ENCODE data around the gene ARHGEF4.

ARHGEF4 gene

DNA sequence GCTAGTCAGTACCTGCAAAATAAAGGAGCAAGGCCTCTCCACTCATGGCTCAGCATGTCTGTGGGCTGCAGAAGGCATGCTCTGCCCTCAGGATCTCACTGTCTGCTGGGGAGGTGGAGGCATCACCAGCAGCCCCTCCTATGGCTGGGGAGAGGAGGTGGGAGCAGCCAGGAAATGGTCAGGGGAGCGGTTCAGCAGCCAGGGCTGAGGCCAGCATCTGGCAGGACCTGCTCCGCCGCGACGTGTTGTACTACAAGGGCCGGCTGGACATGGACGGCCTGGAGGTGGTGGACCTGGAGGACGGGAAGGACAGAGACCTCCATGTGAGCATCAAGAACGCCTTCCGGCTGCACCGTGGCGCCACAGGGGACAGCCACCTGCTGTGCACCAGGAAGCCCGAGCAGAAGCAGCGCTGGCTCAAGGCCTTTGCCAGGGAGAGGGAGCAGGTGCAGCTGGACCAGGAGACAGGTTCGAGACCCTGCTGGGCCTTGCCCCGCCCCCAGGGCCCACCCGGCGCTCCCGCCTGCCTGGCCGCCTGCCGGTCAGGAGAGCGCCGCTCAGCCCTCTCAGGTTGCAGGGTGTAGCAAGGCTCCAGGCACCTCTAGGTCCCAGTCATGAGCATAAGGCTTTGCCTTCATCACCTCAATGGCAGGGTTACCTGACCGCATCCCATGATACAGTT, 207.5 kb downstream of the ARHGEF4 start:
- TF ChIP-seq, protein P1, sequence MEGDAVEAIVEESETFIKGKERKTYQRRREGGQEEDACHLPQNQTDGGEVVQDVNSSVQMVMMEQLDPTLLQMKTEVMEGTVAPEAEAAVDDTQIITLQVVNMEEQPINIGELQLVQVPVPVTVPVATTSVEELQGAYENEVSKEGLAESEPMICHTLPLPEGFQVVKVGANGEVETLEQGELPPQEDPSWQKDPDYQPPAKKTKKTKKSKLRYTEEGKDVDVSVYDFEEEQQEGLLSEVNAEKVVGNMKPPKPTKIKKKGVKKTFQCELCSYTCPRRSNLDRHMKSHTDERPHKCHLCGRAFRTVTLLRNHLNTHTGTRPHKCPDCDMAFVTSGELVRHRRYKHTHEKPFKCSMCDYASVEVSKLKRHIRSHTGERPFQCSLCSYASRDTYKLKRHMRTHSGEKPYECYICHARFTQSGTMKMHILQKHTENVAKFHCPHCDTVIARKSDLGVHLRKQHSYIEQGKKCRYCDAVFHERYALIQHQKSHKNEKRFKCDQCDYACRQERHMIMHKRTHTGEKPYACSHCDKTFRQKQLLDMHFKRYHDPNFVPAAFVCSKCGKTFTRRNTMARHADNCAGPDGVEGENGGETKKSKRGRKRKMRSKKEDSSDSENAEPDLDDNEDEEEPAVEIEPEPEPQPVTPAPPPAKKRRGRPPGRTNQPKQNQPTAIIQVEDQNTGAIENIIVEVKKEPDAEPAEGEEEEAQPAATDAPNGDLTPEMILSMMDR (conservative IDR thresholded peaks at IDR 0.05; ENCODE audit: low read depth, low read length), result no peak
- no peak for DNase-seq (ENCODE audit: low read depth)
- H3K4me3 ChIP-seq (ENCODE audit: low read length), result no peak overlapping the region

DNA sequence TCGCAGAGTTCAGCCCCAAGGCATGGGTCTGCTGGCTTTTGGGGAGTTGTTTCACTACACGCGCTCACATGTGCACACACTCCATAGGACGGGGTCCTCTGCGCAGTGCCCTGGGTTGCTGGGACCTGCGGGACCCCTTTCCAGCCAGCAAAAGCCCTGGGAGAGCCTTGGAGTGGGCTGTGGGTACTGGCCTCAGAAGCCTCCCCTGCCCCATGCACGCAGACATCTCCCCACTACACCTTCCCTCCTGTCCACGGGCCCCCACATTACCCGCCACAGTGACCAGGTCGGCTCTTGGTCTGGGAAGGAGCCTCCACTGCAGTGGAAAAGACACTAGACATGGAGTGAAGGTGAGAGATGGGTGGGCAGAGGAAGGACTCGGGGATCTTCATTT, 208.0 kb downstream of the ARHGEF4 start:
- no peak overlapping the region for H3K4me3 ChIP-seq (ENCODE audit: low read length)
- TF ChIP-seq, protein P1 (conservative IDR thresholded peaks at IDR 0.05; ENCODE audit: low read depth, low read length), result no peak
- no peak for DNase-seq (ENCODE audit: low read depth)

GRCh38 chr2:131045286-131046027, 208.7 kb downstream of the ARHGEF4 start:
- TF ChIP-seq, protein P1 (conservative IDR thresholded peaks at IDR 0.05; ENCODE audit: low read depth, low read length), result no peak
- H3K4me3 ChIP-seq (ENCODE audit: low read length), result no peak overlapping the region
- no peak for DNase-seq (ENCODE audit: low read depth)

GRCh38 chr2:131046028-131046917, 209.6 kb downstream of the ARHGEF4 start:
- H3K4me3 ChIP-seq (ENCODE audit: low read length), result no peak overlapping the region
- no peak for DNase-seq (ENCODE audit: low read depth)
- TF ChIP-seq, protein P1 (conservative IDR thresholded peaks at IDR 0.05; ENCODE audit: low read depth, low read length), result no peak

- no peak overlapping the region for H3K4me3 ChIP-seq (ENCODE audit: low read length)
- DNase-seq (ENCODE audit: low read depth), result no peak
- TF ChIP-seq, protein P1 (conservative IDR thresholded peaks at IDR 0.05; ENCODE audit: low read depth, low read length), result no peak
Measured at GRCh38 chr2:131046918-131047652, 210.4 kb downstream of the ARHGEF4 start.

GRCh38 chr2:131047920-131048560, 211.3 kb downstream of the ARHGEF4 start:
- TF ChIP-seq, protein P1 (conservative IDR thresholded peaks at IDR 0.05; ENCODE audit: low read depth, low read length), result no peak
- H3K4me3 ChIP-seq (ENCODE audit: low read length), result no peak overlapping the region
- no peak for DNase-seq (ENCODE audit: low read depth)

All from retinal pigment epithelial cell (primary cell).